ENCODE data around the gene CRK. TPM values are rescaled to one million over a fixed set of nuclear protein-coding genes. Genes with fewer than 3 reads are reported as not detected.

Gene CRK
- total and polyA plus RNA-seq, 7 donors = 26.4 to 60.4 (median 34.7) TPM

DNA sequence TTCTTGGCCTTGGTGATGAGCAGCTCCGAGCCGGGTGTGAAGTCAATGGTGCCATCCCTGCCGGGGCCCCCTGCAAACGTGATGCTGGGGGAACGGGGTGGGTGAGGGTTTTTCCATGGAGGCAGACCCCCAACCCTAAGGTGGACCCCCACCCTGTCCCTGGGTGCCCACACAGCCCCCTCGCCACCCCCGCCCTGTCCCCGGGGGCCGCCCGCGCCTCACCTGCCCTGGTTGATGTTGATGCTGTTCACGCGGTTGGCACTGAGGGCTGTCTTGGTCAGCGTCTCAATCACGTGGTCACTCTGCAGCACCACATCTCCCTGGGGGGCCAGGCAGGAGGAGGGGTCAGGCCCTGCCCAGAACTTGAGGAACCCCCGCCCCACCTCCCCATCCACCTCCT lies 11.2 kb upstream of the CRK start:
- TF ChIP-seq, protein P1, sequence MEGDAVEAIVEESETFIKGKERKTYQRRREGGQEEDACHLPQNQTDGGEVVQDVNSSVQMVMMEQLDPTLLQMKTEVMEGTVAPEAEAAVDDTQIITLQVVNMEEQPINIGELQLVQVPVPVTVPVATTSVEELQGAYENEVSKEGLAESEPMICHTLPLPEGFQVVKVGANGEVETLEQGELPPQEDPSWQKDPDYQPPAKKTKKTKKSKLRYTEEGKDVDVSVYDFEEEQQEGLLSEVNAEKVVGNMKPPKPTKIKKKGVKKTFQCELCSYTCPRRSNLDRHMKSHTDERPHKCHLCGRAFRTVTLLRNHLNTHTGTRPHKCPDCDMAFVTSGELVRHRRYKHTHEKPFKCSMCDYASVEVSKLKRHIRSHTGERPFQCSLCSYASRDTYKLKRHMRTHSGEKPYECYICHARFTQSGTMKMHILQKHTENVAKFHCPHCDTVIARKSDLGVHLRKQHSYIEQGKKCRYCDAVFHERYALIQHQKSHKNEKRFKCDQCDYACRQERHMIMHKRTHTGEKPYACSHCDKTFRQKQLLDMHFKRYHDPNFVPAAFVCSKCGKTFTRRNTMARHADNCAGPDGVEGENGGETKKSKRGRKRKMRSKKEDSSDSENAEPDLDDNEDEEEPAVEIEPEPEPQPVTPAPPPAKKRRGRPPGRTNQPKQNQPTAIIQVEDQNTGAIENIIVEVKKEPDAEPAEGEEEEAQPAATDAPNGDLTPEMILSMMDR (IDR thresholded peaks at IDR 0.05) = no peak
- H3K36me3 ChIP-seq (ENCODE audit: insufficient read depth in 1 of 2, low read depth in 1 of 2) = peaks cover 0 to 78% of the 10 kb centered on the region in 2 donors
- H3K9me3 ChIP-seq = no peaks in the 10 kb centered on the region
- 78 to 91% (median 82%) methylated on average over 3 to 16 of the region's 16 CpGs for WGBS, 3 donors
- H3K27me3 ChIP-seq (ENCODE audit: insufficient read depth in 3 of 3, low read length in 2 of 3) = no peaks in the 10 kb centered on the region
- no peak for ATAC-seq
- peaks cover 9% of the 10 kb centered on the region for H3K4me1 ChIP-seq
- intact Hi-C loops (cut with DNase I) = no loop called here
- no peak for DNase-seq
- H3K4me3 ChIP-seq = no peak overlapping the region
- no peak overlapping the region for H3K27ac ChIP-seq

DNA sequence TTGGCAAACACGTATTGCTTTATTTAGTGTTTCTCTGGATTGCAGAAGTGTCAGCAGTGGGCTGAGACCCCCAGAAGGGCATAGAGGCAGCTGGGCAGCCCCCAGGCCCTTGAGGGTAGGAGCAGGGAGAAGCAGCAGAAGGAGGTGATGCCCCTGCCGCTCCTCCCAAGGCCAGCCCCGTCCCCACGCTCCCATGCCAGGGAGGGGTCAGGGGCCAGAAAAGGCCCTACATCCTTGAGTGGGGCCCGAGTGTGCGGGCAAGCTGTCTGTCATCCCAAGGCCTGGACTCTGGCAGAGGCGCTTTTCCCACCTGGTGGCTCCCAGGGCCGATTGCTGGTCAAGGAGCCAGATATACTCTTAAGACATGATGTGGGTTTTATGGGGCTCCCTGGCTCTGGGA lies 8.2 kb upstream of the CRK start:
- peaks cover 0 to 58% of the 10 kb centered on the region in 2 donors for H3K36me3 ChIP-seq (ENCODE audit: insufficient read depth in 1 of 2, low read depth in 1 of 2)
- intact Hi-C loops (cut with DNase I) = no loop called here
- H3K4me3 ChIP-seq = no peak overlapping the region
- WGBS, 3 donors = 88 to 93% (median 89%) methylated on average over 8 of the region's 8 CpGs
- ATAC-seq = no peak
- TF ChIP-seq, protein P1 (IDR thresholded peaks at IDR 0.05) = no peak
- no peaks in the 10 kb centered on the region for H3K27me3 ChIP-seq (ENCODE audit: insufficient read depth in 3 of 3, low read length in 2 of 3)
- peaks cover 20% of the 10 kb centered on the region for H3K4me1 ChIP-seq
- DNase-seq = no peak
- H3K9me3 ChIP-seq = no peaks in the 10 kb centered on the region
- H3K27ac ChIP-seq = no peak overlapping the region

DNA sequence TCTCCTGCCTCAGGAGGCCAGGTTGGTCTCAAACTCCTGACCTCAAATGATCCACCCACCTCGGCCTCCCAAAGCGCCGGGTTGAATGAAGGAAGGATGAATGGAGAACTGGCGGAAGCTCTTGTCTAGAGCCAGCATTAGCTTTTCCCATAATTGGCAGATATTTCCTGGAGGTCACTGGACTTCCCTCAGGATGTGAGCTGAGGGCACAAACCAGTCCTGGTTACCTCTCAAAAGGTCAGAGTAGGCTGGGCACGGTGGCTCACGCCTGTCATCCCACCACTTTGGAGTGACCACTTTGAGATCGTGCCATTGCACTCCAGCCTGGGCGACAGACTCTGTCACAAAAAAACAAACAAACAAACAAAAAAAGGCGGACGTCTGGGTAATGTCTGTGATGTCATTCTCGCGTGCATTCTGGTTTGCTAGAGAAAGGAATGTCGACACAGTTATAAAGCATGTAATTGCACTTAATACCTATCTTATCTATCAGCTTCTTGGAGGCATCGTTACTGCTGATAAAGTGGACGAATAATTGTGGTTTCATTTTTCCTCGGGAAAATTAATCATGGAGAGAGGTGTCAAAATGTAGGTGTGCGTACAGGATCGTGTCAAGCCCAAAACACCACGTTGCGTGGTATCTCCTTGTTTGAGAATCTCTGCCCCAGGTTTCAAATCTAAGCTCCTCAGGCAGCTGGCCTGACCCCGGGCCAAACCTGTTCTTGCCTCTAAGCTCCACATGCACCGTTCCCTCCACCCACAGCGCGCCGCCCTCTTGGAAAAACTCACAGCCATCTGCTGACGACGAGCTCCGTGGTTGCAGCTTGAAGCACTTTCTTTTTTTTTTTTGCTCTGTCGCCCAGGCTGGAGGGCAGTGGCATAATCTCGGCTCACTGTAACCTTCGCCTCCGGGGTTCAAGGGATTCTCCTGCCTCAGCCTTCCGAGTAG lies 6.4 kb upstream of the CRK start:
- TF ChIP-seq, protein P1 (IDR thresholded peaks at IDR 0.05) = no peak
- peaks cover 12% of the 10 kb centered on the region for H3K4me1 ChIP-seq
- H3K27ac ChIP-seq = no peak overlapping the region
- no peak overlapping the region for H3K4me3 ChIP-seq
- H3K9me3 ChIP-seq = no peaks in the 10 kb centered on the region
- H3K27me3 ChIP-seq (ENCODE audit: insufficient read depth in 3 of 3, low read length in 2 of 3) = no peaks in the 10 kb centered on the region
- intact Hi-C loops (cut with DNase I) = no loop called here
- peaks cover 0 to 42% of the 10 kb centered on the region in 2 donors for H3K36me3 ChIP-seq (ENCODE audit: insufficient read depth in 1 of 2, low read depth in 1 of 2)
- DNase-seq = no peak
- ATAC-seq = peak in 1 of 4 donors; percentile 20
- 72 to 75% (median 73%) methylated on average over 33 of the region's 33 CpGs for WGBS, 3 donors

DNA sequence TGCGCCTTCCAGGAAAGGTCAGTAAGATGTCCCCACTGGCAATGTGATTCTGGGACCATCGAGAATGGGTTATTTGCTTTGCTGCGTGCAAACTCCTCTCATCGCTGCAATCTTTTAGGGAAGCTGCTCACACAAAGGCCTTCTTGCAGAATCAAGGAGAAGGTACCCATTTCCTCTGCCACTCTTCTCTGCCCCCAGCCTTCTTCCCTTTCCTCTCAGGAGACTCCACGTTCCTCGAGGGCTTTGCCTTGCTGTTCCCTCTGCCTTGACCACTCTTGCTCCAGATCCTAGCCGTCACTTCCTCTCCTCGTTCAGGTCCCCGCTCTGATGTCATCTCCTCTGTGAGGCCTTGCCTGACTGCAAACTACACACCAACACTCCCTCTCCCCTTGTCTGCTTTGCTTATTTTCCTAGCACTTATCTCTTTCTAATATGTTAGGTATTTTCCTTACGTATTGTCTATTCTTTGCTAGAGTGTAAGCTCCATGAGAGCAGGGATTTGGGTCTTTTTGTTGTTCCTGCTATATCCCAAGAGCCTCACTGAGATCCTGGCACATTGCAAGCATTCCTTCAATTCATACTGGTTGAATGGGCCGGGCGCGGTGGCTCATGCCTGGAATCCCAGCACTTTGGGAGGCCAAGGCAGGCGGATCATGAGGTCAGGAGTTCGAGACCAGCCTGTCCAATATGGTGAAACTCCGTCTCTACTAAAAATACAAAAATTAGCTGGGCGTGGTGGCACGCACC lies 5.3 kb upstream of the CRK start:
- Histone ChIP-seq H3K27me3 (ENCODE audit: insufficient read depth in 3 of 3, low read length in 2 of 3) (no peaks in the 10 kb centered on the region), H3K4me3 (no peak overlapping the region), H3K27ac (no peak overlapping the region), H3K9me3 (no peaks in the 10 kb centered on the region), H3K4me1 (peaks cover 12% of the 10 kb centered on the region), H3K36me3 (ENCODE audit: insufficient read depth in 1 of 2, low read depth in 1 of 2) (peaks cover 0 to 32% of the 10 kb centered on the region in 2 donors)
- DNase-seq = no peak
- ATAC-seq = no peak
- intact Hi-C loops (cut with DNase I) = no loop called here
- TF ChIP-seq, protein P1 (IDR thresholded peaks at IDR 0.05) = no peak
- WGBS, 3 donors = 86 to 88% (median 88%) methylated on average over 17 to 18 of the region's 18 CpGs
